Measurements from ENCODE around the gene LRIT3.
"Not testable (repeated sequence)": the region's sequence is repeated elsewhere in the genome, so short reads cannot be mapped to it uniquely, and the experiment has no call there.

LRIT3 gene

GRCh38 chr4:109859426-109860300 lies 11.8 kb downstream of the LRIT3 start:
- ATAC-seq = not testable (repeated sequence)

- TF ChIP-seq OSR1 (CRISPR knock-in tag; IDR thresholded peaks at IDR 0.05) = no peak
- no peak for TF ChIP-seq CREB5 (CRISPR knock-in tag; IDR thresholded peaks at IDR 0.05; ENCODE audit: low read depth)
- no peak for TF ChIP-seq ZNF565 (CRISPR knock-in tag; conservative IDR thresholded peaks at IDR 0.05; ENCODE audit: low read depth)
- no peak for TF ChIP-seq ESRRG (CRISPR knock-in tag; IDR thresholded peaks at IDR 0.05)
- TF ChIP-seq ARNTL (CRISPR knock-in tag; IDR thresholded peaks at IDR 0.05; ENCODE audit: borderline replicate concordance, low read depth) = no peak
- TF ChIP-seq TOX (CRISPR knock-in tag; IDR thresholded peaks at IDR 0.05; ENCODE audit: borderline replicate concordance) = no peak
- no peak for TF ChIP-seq PATZ1 (CRISPR knock-in tag; IDR thresholded peaks at IDR 0.05; ENCODE audit: borderline replicate concordance)
- no peak for TF ChIP-seq GLIS3 (CRISPR knock-in tag; IDR thresholded peaks at IDR 0.05)
- TF ChIP-seq POU6F1 (CRISPR knock-in tag; IDR thresholded peaks at IDR 0.05; ENCODE audit: borderline replicate concordance, low read depth) = no peak
- TF ChIP-seq RARB (CRISPR knock-in tag; IDR thresholded peaks at IDR 0.05) = no peak
- no peak for TF ChIP-seq ZFP30 (CRISPR knock-in tag; IDR thresholded peaks at IDR 0.05)
- TF ChIP-seq ZNF70 (CRISPR knock-in tag; IDR thresholded peaks at IDR 0.05) = no peak
- no peak for TF ChIP-seq ISL1 (CRISPR knock-in tag; IDR thresholded peaks at IDR 0.05)
- TF ChIP-seq ZNF8 (CRISPR knock-in tag; IDR thresholded peaks at IDR 0.05) = no peak
- TF ChIP-seq CSRNP3 (CRISPR knock-in tag; IDR thresholded peaks at IDR 0.05) = no peak
- no peak for ATAC-seq
Measured at GRCh38 chr4:109861271-109861670, 13.4 kb downstream of the LRIT3 start.

- TF ChIP-seq POU6F1 (CRISPR knock-in tag; IDR thresholded peaks at IDR 0.05; ENCODE audit: borderline replicate concordance, low read depth) = no peak
- no peak for TF ChIP-seq ZC3H10 (CRISPR knock-in tag; IDR thresholded peaks at IDR 0.05)
- no peak for TF ChIP-seq CSRNP3 (CRISPR knock-in tag; IDR thresholded peaks at IDR 0.05)
- TF ChIP-seq ZFP3 (CRISPR knock-in tag; IDR thresholded peaks at IDR 0.05) = no peak
- TF ChIP-seq ESRRG (CRISPR knock-in tag; IDR thresholded peaks at IDR 0.05) = no peak
- no peak for TF ChIP-seq ISL1 (CRISPR knock-in tag; IDR thresholded peaks at IDR 0.05)
- no peak for TF ChIP-seq ZNF70 (CRISPR knock-in tag; IDR thresholded peaks at IDR 0.05)
- TF ChIP-seq ZNF8 (CRISPR knock-in tag; IDR thresholded peaks at IDR 0.05) = no peak
- TF ChIP-seq ARNTL (CRISPR knock-in tag; IDR thresholded peaks at IDR 0.05; ENCODE audit: borderline replicate concordance, low read depth) = no peak
- no peak for TF ChIP-seq CREB5 (CRISPR knock-in tag; IDR thresholded peaks at IDR 0.05; ENCODE audit: low read depth)
- no peak for TF ChIP-seq PPARA (CRISPR knock-in tag; IDR thresholded peaks at IDR 0.05; ENCODE audit: borderline replicate concordance)
- no peak for TF ChIP-seq TOX (CRISPR knock-in tag; IDR thresholded peaks at IDR 0.05; ENCODE audit: borderline replicate concordance)
- no peak for TF ChIP-seq SNAI2 (CRISPR knock-in tag; IDR thresholded peaks at IDR 0.05)
- no peak for TF ChIP-seq TSHZ2 (CRISPR knock-in tag; IDR thresholded peaks at IDR 0.05)
- no peak for ATAC-seq
Measured at GRCh38 chr4:109861916-109862511, 14.1 kb downstream of the LRIT3 start.

All from SK-N-SH treated with all-trans-retinoic acid at 6 μM for 48 hours (cell line).